Breast epithelium (tissue), 3 donors: Measurements from ENCODE around the gene UNC13C.

ENCODE experiments used
- POLR2A ChIP-seq: fragments of 450-650 bp; IDR thresholded peaks from one replicate; pipeline ENCODE4 v1.6.1; 2016; ENCODE audit warnings: antibody characterized with exemption, mild to moderate bottlenecking, moderate library complexity
- POLR2AphosphoS5 ChIP-seq, 3 donors: sonication (generic); formaldehyde crosslinking; IDR thresholded peaks; one replicate each; pipeline ENCODE4 v1.6.1; 2017; ENCODE audit warnings: antibody characterized with exemption in 3 of 3
- TF ChIP-seq, protein P1 (sequence below), 3 donors: fragments of 450-650 bp; IDR thresholded peaks; one replicate each; pipeline ENCODE4 v1.5.1; 2016 to 2017; ENCODE audit warnings: antibody characterized with exemption in 3 of 3, mild to moderate bottlenecking in 3 of 3, moderate library complexity in 3 of 3

DNA sequence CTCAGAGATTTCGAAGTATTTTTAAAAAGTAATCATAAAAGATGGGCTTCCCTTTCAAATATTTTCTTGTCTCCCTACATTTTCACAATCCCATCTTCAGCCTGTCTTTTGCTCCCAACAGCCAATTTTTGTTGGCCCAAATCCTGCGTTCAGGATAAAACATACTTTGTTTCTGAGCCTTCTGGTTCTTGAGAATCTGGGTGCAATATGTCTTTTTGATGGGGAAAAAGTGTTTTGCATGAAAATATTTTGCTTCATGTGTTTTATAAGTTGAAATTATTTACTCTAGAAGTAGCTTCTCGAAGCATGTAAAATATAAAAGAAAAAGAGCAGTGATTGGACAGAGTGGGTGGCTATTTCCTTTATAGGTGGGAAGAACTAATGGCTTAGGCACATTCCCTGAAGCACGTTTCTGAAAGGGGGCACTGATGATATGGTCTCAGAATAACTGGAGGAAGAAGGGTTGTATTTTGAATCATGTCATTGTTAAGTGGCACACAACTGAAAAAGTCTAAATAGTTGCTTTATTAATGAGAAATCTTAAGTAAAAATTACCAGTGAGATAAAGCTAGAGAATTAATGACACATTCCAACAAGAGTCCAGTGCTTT is 3.9 kb downstream of the UNC13C start:
- TF ChIP-seq, protein P1, sequence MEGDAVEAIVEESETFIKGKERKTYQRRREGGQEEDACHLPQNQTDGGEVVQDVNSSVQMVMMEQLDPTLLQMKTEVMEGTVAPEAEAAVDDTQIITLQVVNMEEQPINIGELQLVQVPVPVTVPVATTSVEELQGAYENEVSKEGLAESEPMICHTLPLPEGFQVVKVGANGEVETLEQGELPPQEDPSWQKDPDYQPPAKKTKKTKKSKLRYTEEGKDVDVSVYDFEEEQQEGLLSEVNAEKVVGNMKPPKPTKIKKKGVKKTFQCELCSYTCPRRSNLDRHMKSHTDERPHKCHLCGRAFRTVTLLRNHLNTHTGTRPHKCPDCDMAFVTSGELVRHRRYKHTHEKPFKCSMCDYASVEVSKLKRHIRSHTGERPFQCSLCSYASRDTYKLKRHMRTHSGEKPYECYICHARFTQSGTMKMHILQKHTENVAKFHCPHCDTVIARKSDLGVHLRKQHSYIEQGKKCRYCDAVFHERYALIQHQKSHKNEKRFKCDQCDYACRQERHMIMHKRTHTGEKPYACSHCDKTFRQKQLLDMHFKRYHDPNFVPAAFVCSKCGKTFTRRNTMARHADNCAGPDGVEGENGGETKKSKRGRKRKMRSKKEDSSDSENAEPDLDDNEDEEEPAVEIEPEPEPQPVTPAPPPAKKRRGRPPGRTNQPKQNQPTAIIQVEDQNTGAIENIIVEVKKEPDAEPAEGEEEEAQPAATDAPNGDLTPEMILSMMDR (IDR thresholded peaks at IDR 0.05) = no peak
- TF ChIP-seq POLR2A (no peak), POLR2AphosphoS5 (IDR thresholded peaks at IDR 0.05) (no peak)
